HCT116 (cell line): ENCODE measurements around the gene ATG5. TPM values are rescaled to one million over a fixed set of nuclear protein-coding genes. Genes with fewer than 3 reads are reported as not detected.

ENCODE experiments used
- ATAC-seq: fragments of 200-7000 bp; cut with Tn5 transposase; 2 replicates; pipeline ENCODE4 v1.9.1; 2020; ENCODE audit warnings: mild to moderate bottlenecking, moderate library complexity
- BruUV-seq: library from RNA; stranded (reverse); fragments of 400-500 nt; replicated peaks from 2 replicates; lab custom pipeline; 2021; lab: Mats Ljungman, UMichigan
- CTCF ChIA-PET: fragments of 300-600 bp; sonication (Branson Sonifier 250); formaldehyde crosslinking; loops from one replicate; lab custom pipeline; 2021; ENCODE audit warnings: antibody characterized with exemption; lab: Charles Lee
- POLR2A ChIA-PET: fragments of 300-600, 350-600 bp; sonication (Branson Sonifier 250); formaldehyde crosslinking; loops from one replicate; lab custom pipeline; 2021; ENCODE audit warnings: antibody characterized with exemption; lab: Charles Lee
- RAD21 ChIA-PET, 2 experiments: fragments of 300-600 bp; sonication (Branson Sonifier 250); formaldehyde crosslinking; loops; one replicate each; lab custom pipeline; 2023; ENCODE audit warnings: low total read pairs in 2 of 2; ENCODE audit not compliant: uncharacterized antibody in 2 of 2, unreplicated experiment in 2 of 2, low non-redundant PET in 1 of 2; lab: Charles Lee
- DNase-seq: peaks from one replicate; pipeline ENCODE4 v3.0.0-alpha.2; 2010; ENCODE audit warnings: low read depth, low spot score
- H2AFZ ChIP-seq: fragments of 200-600 bp; shearing (Covaris generic), sonication (generic); 2 replicates; pipeline ENCODE4 v1.6.1; 2017; ENCODE audit warnings: low read depth, mixed run types, mixed read lengths, antibody characterized with exemption, low read length; ENCODE audit not compliant: poor library complexity, severe bottlenecking
- H3K27ac ChIP-seq: 2 replicates; pipeline ENCODE4 v1.5.1; 2012; ENCODE audit warnings: low read depth, low read length
- H3K27me3 ChIP-seq: fragments of 200-600 bp; sonication (generic); 2 replicates; pipeline ENCODE4 v1.6.1; 2016; ENCODE audit warnings: mixed run types, low read length, mixed read lengths; ENCODE audit not compliant: insufficient read depth
- H3K36me3 ChIP-seq, 2 experiments: fragments of 200-500 bp in 1 of 2; fragments of 200-600 bp in 1 of 2; sonication (Bioruptor generic) in 1 of 2; sonication (generic) in 1 of 2; 2 replicates each; pipeline versions ENCODE4 v1.5.1 to v1.6.1; 2014 to 2016; ENCODE audit warnings: low read length in 2 of 2, inconsistent platforms in 1 of 2, mixed read lengths in 1 of 2, mixed run types in 1 of 2; ENCODE audit not compliant: insufficient read depth in 2 of 2, control insufficient read depth in 1 of 2
- H3K4me1 ChIP-seq, 2 experiments: fragments of 200-600 bp in 1 of 2; sonication (generic) in 1 of 2; 2 replicates each; pipeline versions ENCODE4 v1.5.1 to v1.6.1; 2012 to 2017; ENCODE audit warnings: low read length in 2 of 2, inconsistent platforms in 1 of 2, mild to moderate bottlenecking in 1 of 2, mixed read lengths in 1 of 2, mixed run types in 1 of 2, moderate library complexity in 1 of 2; ENCODE audit not compliant: insufficient read depth in 2 of 2, control insufficient read depth in 1 of 2
- H3K4me2 ChIP-seq: fragments of 200-600 bp; sonication (generic); 2 replicates; pipeline ENCODE4 v1.6.1; 2017; ENCODE audit warnings: mixed run types, low read length, mixed read lengths
- H3K4me3 ChIP-seq, 2 experiments: fragments of 200-600 bp in 1 of 2; sonication (generic) in 1 of 2; replicated peaks in 1 of 2; 2 replicates each; pipeline ENCODE4 v1.5.1; 2011 to 2016; ENCODE audit warnings: low read length in 2 of 2, control low read depth in 1 of 2, low read depth in 1 of 2, mild to moderate bottlenecking in 1 of 2, mixed read lengths in 1 of 2, mixed run types in 1 of 2
- H3K79me2 ChIP-seq: fragments of 200-600 bp; sonication (generic); 2 replicates; pipeline ENCODE4 v1.6.1; 2017; ENCODE audit warnings: mild to moderate bottlenecking, mixed run types, low read length, moderate library complexity, mixed read lengths; ENCODE audit not compliant: insufficient read depth
- H3K9ac ChIP-seq: fragments of 200-600 bp; sonication (generic); 2 replicates; pipeline ENCODE4 v1.6.1; 2016; ENCODE audit warnings: low read length, mixed read lengths
- H3K9me2 ChIP-seq: fragments of 200-600 bp; sonication (generic), shearing (Covaris generic); 2 replicates; pipeline ENCODE4 v1.6.1; 2017; ENCODE audit warnings: mixed run types, mild to moderate bottlenecking, moderate library complexity; ENCODE audit not compliant: insufficient read depth
- H3K9me3 ChIP-seq, 2 experiments: fragments of 200-500 bp in 1 of 2; fragments of 200-600 bp in 1 of 2; sonication (Bioruptor generic) in 1 of 2; sonication (generic) in 1 of 2; 2 replicates each; pipeline ENCODE4 v1.6.1; 2014 to 2017; ENCODE audit warnings: low read length in 2 of 2, mixed read lengths in 2 of 2, inconsistent platforms in 1 of 2, low read depth in 1 of 2, mild to moderate bottlenecking in 1 of 2, mixed run types in 1 of 2, moderate library complexity in 1 of 2; ENCODE audit not compliant: control insufficient read depth in 1 of 2, insufficient read depth in 1 of 2
- H4K20me1 ChIP-seq: fragments of 200-600 bp; sonication (generic), shearing (Covaris generic); 2 replicates; pipeline ENCODE4 v1.6.1; 2017; ENCODE audit warnings: mixed run types, mild to moderate bottlenecking, moderate library complexity; ENCODE audit not compliant: insufficient read depth
- CBX3 ChIP-seq: IDR thresholded peaks from 2 replicates; pipeline ENCODE4 v1.6.1; 2012; ENCODE audit warnings: low read depth
- EGR1 ChIP-seq: IDR thresholded peaks from 2 replicates; pipeline ENCODE4 v1.6.1; 2012; ENCODE audit warnings: low read depth
- ELF1 ChIP-seq: IDR thresholded peaks from 2 replicates; pipeline ENCODE4 v1.6.1; 2012; ENCODE audit warnings: low read depth, borderline replicate concordance
- EZH2 ChIP-seq: fragments of 200-600 bp; sonication (generic); IDR thresholded peaks from 2 replicates; pipeline ENCODE4 v1.6.1; 2017; ENCODE audit warnings: antibody characterized with exemption, mixed run types
- EZH2phosphoT487 ChIP-seq: fragments of 200-600 bp; IDR thresholded peaks from 2 replicates; pipeline ENCODE4 v1.6.1; 2018; ENCODE audit warnings: antibody characterized with exemption, borderline replicate concordance
- FOSL1 ChIP-seq: IDR thresholded peaks from 2 replicates; pipeline ENCODE4 v1.6.1; 2012; ENCODE audit warnings: low read depth
- JUND ChIP-seq: IDR thresholded peaks from 2 replicates; pipeline ENCODE4 v1.6.1; 2012
- POLR2A ChIP-seq: IDR thresholded peaks from 2 replicates; pipeline ENCODE4 v1.7.0; 2011; ENCODE audit warnings: borderline replicate concordance; ENCODE audit not compliant: insufficient read depth, insufficient read length; ENCODE audit errors: extremely low read depth
- POLR2AphosphoS5 ChIP-seq: IDR thresholded peaks from 2 replicates; pipeline ENCODE4 v1.6.1; 2011; ENCODE audit warnings: mild to moderate bottlenecking, low read depth, low read length, moderate library complexity
- SP1 ChIP-seq: IDR thresholded peaks from 2 replicates; pipeline ENCODE4 v1.6.1; 2012; ENCODE audit warnings: low read depth
- YY1 ChIP-seq: IDR thresholded peaks from 2 replicates; pipeline ENCODE4 v1.6.1; 2011; ENCODE audit warnings: low read length, low read depth, moderate library complexity, mild to moderate bottlenecking; ENCODE audit not compliant: insufficient replicate concordance; ENCODE audit errors: extremely low read depth
- ZFX ChIP-seq: fragments of 450-650 bp; IDR thresholded peaks from 2 replicates; pipeline ENCODE4 v1.6.1; 2017
- intact Hi-C: fragments of 100-400 bp; cut with micrococcal nuclease; formaldehyde crosslinking; loops from 2 replicates; pipeline ENCODE4 v1.10.0; 2022
- total RNA-seq: library from RNA; stranded (reverse); gene quantifications from one replicate; pipeline ENCODE4 v1.2.1, GENCODE V29; 2021; ENCODE audit not compliant: unreplicated experiment
- TF ChIP-seq, protein P1 (sequence below): IDR thresholded peaks from 2 replicates; pipeline ENCODE4 v1.6.1; 2012
- TF ChIP-seq, protein P2 (sequence below), 3 experiments: fragments of 200-600 bp in 1 of 3; sonication (generic) in 1 of 3; IDR thresholded peaks in 2 of 3; conservative IDR thresholded peaks in 1 of 3; 2 replicates each; pipeline ENCODE4 v1.5.1; 2012 to 2017; ENCODE audit warnings: low read depth in 2 of 3, low read length in 2 of 3, antibody characterized with exemption in 1 of 3, borderline replicate concordance in 1 of 3, control low read depth in 1 of 3, mild to moderate bottlenecking in 1 of 3, mixed read lengths in 1 of 3, mixed run types in 1 of 3, moderate library complexity in 1 of 3; ENCODE audit not compliant: insufficient read depth in 1 of 3
- TF ChIP-seq, protein P3 (sequence below): IDR thresholded peaks from 2 replicates; pipeline ENCODE4 v1.6.1; 2012
- TF ChIP-seq, protein P4 (sequence below): IDR thresholded peaks from 2 replicates; pipeline ENCODE4 v1.6.1; 2012; ENCODE audit warnings: low read depth
- TF ChIP-seq, protein P5 (sequence below): IDR thresholded peaks from 2 replicates; pipeline ENCODE4 v1.6.1; 2011; ENCODE audit warnings: mild to moderate bottlenecking, low read length, moderate library complexity; ENCODE audit not compliant: insufficient replicate concordance; ENCODE audit errors: extremely low read depth

ATG5 gene
- total RNA-seq, 1 experiment from 2014 or later: 39.6 TPM

DNA sequence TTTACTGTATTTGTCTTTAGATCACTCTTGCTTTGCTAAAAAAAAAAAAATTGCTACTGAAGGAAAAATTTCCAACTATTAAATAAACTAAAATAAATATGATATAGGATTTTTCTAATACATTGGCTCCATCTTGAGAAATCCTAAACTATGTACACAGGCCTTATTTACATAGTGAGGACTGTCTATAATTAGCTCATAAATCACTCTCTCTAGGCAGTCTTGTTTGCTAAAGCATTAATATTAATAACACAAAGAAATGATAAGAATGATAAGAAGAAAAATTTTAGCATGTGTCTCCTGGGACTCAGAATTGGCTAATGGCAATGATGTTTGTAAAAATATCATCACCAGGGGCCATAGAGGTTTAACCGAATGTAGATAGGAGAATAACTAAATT lies 21.7 kb upstream of the ATG5 start:
- no peak for ATAC-seq
- H3K4me1 ChIP-seq: peaks cover 0 to 7% of the 10 kb centered on the region in 2 experiments; a peak in 2 of 4 replicates
- no peak for TF ChIP-seq SP1
- TF ChIP-seq, protein P1, sequence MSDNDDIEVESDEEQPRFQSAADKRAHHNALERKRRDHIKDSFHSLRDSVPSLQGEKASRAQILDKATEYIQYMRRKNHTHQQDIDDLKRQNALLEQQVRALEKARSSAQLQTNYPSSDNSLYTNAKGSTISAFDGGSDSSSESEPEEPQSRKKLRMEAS: no peak
- TF ChIP-seq JUND: no peak
- TF ChIP-seq FOSL1: no peak
- no peak for TF ChIP-seq EGR1
- TF ChIP-seq CBX3: no peak
- TF ChIP-seq, protein P2, sequence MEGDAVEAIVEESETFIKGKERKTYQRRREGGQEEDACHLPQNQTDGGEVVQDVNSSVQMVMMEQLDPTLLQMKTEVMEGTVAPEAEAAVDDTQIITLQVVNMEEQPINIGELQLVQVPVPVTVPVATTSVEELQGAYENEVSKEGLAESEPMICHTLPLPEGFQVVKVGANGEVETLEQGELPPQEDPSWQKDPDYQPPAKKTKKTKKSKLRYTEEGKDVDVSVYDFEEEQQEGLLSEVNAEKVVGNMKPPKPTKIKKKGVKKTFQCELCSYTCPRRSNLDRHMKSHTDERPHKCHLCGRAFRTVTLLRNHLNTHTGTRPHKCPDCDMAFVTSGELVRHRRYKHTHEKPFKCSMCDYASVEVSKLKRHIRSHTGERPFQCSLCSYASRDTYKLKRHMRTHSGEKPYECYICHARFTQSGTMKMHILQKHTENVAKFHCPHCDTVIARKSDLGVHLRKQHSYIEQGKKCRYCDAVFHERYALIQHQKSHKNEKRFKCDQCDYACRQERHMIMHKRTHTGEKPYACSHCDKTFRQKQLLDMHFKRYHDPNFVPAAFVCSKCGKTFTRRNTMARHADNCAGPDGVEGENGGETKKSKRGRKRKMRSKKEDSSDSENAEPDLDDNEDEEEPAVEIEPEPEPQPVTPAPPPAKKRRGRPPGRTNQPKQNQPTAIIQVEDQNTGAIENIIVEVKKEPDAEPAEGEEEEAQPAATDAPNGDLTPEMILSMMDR (IDR thresholded peaks at IDR 0.05 in 2 of 3, conservative IDR thresholded peaks at IDR 0.05 in 1 of 3; ENCODE audit: borderline replicate concordance in 1 of 3, insufficient read depth in 1 of 3, low read depth in 2 of 3, low read length in 2 of 3): no peak
- TF ChIP-seq POLR2A: no peak
- TF ChIP-seq YY1: no peak
- TF ChIP-seq EZH2phosphoT487: no peak
- no peak for TF ChIP-seq POLR2AphosphoS5
- TF ChIP-seq ELF1: no peak
- no peak for TF ChIP-seq EZH2
- TF ChIP-seq, protein P3, sequence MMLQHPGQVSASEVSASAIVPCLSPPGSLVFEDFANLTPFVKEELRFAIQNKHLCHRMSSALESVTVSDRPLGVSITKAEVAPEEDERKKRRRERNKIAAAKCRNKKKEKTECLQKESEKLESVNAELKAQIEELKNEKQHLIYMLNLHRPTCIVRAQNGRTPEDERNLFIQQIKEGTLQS: no peak
- TF ChIP-seq, protein P4, sequence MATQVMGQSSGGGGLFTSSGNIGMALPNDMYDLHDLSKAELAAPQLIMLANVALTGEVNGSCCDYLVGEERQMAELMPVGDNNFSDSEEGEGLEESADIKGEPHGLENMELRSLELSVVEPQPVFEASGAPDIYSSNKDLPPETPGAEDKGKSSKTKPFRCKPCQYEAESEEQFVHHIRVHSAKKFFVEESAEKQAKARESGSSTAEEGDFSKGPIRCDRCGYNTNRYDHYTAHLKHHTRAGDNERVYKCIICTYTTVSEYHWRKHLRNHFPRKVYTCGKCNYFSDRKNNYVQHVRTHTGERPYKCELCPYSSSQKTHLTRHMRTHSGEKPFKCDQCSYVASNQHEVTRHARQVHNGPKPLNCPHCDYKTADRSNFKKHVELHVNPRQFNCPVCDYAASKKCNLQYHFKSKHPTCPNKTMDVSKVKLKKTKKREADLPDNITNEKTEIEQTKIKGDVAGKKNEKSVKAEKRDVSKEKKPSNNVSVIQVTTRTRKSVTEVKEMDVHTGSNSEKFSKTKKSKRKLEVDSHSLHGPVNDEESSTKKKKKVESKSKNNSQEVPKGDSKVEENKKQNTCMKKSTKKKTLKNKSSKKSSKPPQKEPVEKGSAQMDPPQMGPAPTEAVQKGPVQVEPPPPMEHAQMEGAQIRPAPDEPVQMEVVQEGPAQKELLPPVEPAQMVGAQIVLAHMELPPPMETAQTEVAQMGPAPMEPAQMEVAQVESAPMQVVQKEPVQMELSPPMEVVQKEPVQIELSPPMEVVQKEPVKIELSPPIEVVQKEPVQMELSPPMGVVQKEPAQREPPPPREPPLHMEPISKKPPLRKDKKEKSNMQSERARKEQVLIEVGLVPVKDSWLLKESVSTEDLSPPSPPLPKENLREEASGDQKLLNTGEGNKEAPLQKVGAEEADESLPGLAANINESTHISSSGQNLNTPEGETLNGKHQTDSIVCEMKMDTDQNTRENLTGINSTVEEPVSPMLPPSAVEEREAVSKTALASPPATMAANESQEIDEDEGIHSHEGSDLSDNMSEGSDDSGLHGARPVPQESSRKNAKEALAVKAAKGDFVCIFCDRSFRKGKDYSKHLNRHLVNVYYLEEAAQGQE: no peak
- TF ChIP-seq ZFX: no peak
- TF ChIP-seq, protein P5, sequence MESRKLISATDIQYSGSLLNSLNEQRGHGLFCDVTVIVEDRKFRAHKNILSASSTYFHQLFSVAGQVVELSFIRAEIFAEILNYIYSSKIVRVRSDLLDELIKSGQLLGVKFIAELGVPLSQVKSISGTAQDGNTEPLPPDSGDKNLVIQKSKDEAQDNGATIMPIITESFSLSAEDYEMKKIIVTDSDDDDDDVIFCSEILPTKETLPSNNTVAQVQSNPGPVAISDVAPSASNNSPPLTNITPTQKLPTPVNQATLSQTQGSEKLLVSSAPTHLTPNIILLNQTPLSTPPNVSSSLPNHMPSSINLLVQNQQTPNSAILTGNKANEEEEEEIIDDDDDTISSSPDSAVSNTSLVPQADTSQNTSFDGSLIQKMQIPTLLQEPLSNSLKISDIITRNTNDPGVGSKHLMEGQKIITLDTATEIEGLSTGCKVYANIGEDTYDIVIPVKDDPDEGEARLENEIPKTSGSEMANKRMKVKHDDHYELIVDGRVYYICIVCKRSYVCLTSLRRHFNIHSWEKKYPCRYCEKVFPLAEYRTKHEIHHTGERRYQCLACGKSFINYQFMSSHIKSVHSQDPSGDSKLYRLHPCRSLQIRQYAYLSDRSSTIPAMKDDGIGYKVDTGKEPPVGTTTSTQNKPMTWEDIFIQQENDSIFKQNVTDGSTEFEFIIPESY: no peak
- H3K9ac ChIP-seq: no peak overlapping the region
- H3K27me3 ChIP-seq: no peaks in the 10 kb centered on the region
- no peak overlapping the region for H3K4me2 ChIP-seq
- H2AFZ ChIP-seq: no peak overlapping the region
- H3K9me3 ChIP-seq: no peaks in the 10 kb centered on the region
- no peaks in the 10 kb centered on the region for H3K36me3 ChIP-seq
- intact Hi-C loops: no loop called here
- BruUV-seq: no TSS peak
- H3K79me2 ChIP-seq: no peaks in the 10 kb centered on the region
- no peak overlapping the region for H3K4me3 ChIP-seq
- DNase-seq: no peak
- no peak overlapping the region for H3K27ac ChIP-seq
- CTCF ChIA-PET: interaction anchor here (1.0 to 3.2 kb wide), 5 partner anchors 8 to 220 kb away, joined by 3 to 12 read pairs (median 11); partner anchors contain the start of gene CRYBG1
- RAD21 ChIA-PET: no interaction called here
- H4K20me1 ChIP-seq: no peaks in the 10 kb centered on the region
- POLR2A ChIA-PET: no interaction called here
- H3K9me2 ChIP-seq: no peaks in the 10 kb centered on the region
